Thyroid gland (tissue), 4 donors: Measurements from ENCODE around the gene PLEKHN1.

ENCODE experiments used
- CTCF ChIP-seq, 6 experiments: fragments of 200-600 bp in 3 of 6; fragments of 450-650 bp in 3 of 6; sonication (generic) in 3 of 6; IDR thresholded peaks; one replicate each; pipeline ENCODE4 v1.5.1; 2016 to 2019; ENCODE audit warnings: antibody characterized with exemption in 6 of 6, mild to moderate bottlenecking in 2 of 6, inconsistent platforms in 1 of 6, moderate library complexity in 1 of 6
- POLR2A ChIP-seq, 2 donors: fragments of 450-650 bp; IDR thresholded peaks; one replicate each; pipeline ENCODE4 v1.6.1; 2017; ENCODE audit warnings: antibody characterized with exemption in 2 of 2, mild to moderate bottlenecking in 2 of 2, moderate library complexity in 1 of 2

GRCh38 chr1:992362-992761 lies 26.1 kb downstream of the PLEKHN1 start:
- TF ChIP-seq CTCF (IDR thresholded peaks at IDR 0.05) (no peak), POLR2A (IDR thresholded peaks at IDR 0.05) (no peak)
